Osteoblast (primary cell): ENCODE measurements around the gene NDST4. TPM values are rescaled to one million over a fixed set of nuclear protein-coding genes. Genes with fewer than 3 reads are reported as not detected.

Source experiments
- DNase-seq: peaks from one replicate; pipeline ENCODE4 v3.0.0; 2011; ENCODE audit warnings: low spot score, mixed read lengths; ENCODE audit not compliant: insufficient read length; ENCODE audit errors: missing footprints
- H2AFZ ChIP-seq: 2 replicates; pipeline ENCODE4 v1.6.0; 2011; ENCODE audit warnings: mild to moderate bottlenecking, low read length
- H3K27ac ChIP-seq: 2 replicates; pipeline ENCODE4 v1.5.1; 2011; ENCODE audit warnings: mild to moderate bottlenecking, low read depth, low read length, moderate library complexity
- H3K27me3 ChIP-seq: 2 replicates; pipeline ENCODE4 v1.6.0; 2012; ENCODE audit warnings: mild to moderate bottlenecking, control low read depth, inconsistent platforms, low read length, moderate library complexity; ENCODE audit not compliant: insufficient read depth
- H3K36me3 ChIP-seq: 2 replicates; pipeline ENCODE4 v1.5.1; 2011; ENCODE audit warnings: mild to moderate bottlenecking, low read length, control low read depth, moderate library complexity; ENCODE audit not compliant: insufficient read depth
- H3K4me1 ChIP-seq: 2 replicates; pipeline ENCODE4 v1.5.1; 2011; ENCODE audit warnings: mild to moderate bottlenecking, low read length, control low read depth, moderate library complexity; ENCODE audit not compliant: insufficient read depth
- H3K4me2 ChIP-seq: 2 replicates; pipeline ENCODE4 v1.6.0; 2011; ENCODE audit warnings: mild to moderate bottlenecking, low read length; ENCODE audit not compliant: insufficient read depth
- H3K4me3 ChIP-seq: fragments of 200-600 bp; sonication (generic); 3 replicates; pipeline ENCODE4 v1.5.1; 2012; ENCODE audit warnings: mild to moderate bottlenecking, low read length, inconsistent platforms; ENCODE audit not compliant: insufficient read depth
- H3K79me2 ChIP-seq: 2 replicates; pipeline ENCODE4 v1.6.0; 2012; ENCODE audit warnings: mild to moderate bottlenecking, low read length, control low read depth, inconsistent platforms; ENCODE audit not compliant: insufficient read depth
- H3K9me3 ChIP-seq: 2 replicates; pipeline ENCODE4 v1.5.1; 2011; ENCODE audit warnings: low read depth, low read length, control low read depth
- H4K20me1 ChIP-seq: 2 replicates; pipeline ENCODE4 v1.6.0; 2012; ENCODE audit warnings: mild to moderate bottlenecking, low read length, control low read depth; ENCODE audit not compliant: insufficient read depth
- total RNA-seq: library from RNA; depleted of rRNA; stranded (reverse); fragments of >200 nt; gene quantifications from 2 replicates; pipeline ENCODE4 v1.2.3, GENCODE V29; 2012
- TF ChIP-seq, protein P1 (sequence below): IDR thresholded peaks from 2 replicates; pipeline ENCODE4 v1.5.1; 2011; ENCODE audit warnings: mild to moderate bottlenecking, low read depth, low read length, moderate library complexity; ENCODE audit errors: extremely low read depth

Gene NDST4
- total RNA-seq, 1 donor: not detected

DNA sequence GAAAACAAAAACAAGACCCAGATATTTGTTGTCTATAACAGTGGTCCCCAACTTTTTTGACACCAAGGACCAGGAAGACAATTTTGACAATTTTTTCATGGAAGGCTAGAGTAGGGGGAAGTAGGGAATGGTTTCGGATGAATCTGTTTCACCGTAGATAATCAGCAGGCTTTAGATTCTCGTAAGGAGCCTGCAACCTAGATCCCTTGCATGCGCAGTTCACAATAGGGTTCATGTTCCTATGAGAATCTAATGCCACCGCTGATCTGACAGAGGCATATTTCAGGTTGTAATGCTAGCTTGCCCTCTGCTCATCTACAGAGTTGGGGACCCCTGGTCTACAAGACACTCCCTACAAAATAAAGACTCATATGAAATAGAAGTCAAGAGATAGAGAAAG is 229.8 kb downstream of the NDST4 start:
- no peaks in the 10 kb centered on the region for H3K36me3 ChIP-seq
- no peaks in the 10 kb centered on the region for H3K9me3 ChIP-seq
- H3K27ac ChIP-seq: no peak overlapping the region
- H3K4me3 ChIP-seq: no peak overlapping the region
- DNase-seq: no peak
- H3K79me2 ChIP-seq: no peaks in the 10 kb centered on the region
- no peaks in the 10 kb centered on the region for H3K27me3 ChIP-seq
- no peaks in the 10 kb centered on the region for H3K4me1 ChIP-seq
- TF ChIP-seq, protein P1, sequence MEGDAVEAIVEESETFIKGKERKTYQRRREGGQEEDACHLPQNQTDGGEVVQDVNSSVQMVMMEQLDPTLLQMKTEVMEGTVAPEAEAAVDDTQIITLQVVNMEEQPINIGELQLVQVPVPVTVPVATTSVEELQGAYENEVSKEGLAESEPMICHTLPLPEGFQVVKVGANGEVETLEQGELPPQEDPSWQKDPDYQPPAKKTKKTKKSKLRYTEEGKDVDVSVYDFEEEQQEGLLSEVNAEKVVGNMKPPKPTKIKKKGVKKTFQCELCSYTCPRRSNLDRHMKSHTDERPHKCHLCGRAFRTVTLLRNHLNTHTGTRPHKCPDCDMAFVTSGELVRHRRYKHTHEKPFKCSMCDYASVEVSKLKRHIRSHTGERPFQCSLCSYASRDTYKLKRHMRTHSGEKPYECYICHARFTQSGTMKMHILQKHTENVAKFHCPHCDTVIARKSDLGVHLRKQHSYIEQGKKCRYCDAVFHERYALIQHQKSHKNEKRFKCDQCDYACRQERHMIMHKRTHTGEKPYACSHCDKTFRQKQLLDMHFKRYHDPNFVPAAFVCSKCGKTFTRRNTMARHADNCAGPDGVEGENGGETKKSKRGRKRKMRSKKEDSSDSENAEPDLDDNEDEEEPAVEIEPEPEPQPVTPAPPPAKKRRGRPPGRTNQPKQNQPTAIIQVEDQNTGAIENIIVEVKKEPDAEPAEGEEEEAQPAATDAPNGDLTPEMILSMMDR: no peak
- no peak overlapping the region for H3K4me2 ChIP-seq
- H4K20me1 ChIP-seq: no peaks in the 10 kb centered on the region
- H2AFZ ChIP-seq: no peak overlapping the region

DNA sequence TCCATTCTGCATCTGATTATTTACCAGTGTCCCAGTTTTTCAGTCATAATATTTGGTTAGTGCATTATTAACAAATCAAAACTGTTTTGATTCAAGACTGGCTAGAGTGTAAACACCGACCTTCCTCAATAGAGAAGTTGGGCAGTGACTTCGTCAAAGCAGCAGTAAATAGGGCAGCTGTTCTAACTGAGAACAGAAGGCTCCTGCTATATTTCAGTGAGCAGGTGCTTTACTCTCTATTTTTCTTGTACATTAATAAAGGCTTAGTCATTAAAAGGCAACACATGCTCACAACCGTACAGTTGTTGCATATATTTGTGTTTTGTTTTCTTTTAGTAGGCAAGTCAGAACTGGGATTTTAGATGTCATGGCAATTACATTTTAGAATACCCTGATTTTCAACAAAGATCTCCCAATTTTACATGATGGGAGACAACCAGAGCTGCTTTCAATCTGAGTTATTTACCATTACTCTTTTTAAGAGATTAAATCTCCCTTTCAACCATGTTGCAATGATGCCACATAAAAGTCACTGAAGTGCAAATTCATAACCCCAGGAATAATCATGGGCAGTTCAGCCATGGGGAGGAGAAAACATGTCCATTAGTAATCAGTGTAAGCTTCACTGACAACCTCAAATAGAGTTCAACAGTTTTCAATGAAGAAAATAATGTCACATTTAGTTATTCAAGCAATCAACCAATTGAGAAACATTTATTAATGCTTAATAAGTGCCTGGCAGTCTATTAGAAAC is 233.3 kb downstream of the NDST4 start:
- Histone ChIP-seq H3K9me3 (peaks cover under 1% of the 10 kb centered on the region), H2AFZ (no peak overlapping the region), H3K79me2 (no peaks in the 10 kb centered on the region), H3K4me2 (no peak overlapping the region), H3K4me1 (no peaks in the 10 kb centered on the region), H4K20me1 (no peaks in the 10 kb centered on the region), H3K36me3 (no peaks in the 10 kb centered on the region), H3K27ac (no peak overlapping the region), H3K27me3 (no peaks in the 10 kb centered on the region), H3K4me3 (no peak overlapping the region)
- DNase-seq: no peak
- TF ChIP-seq, protein P1: no peak

DNA sequence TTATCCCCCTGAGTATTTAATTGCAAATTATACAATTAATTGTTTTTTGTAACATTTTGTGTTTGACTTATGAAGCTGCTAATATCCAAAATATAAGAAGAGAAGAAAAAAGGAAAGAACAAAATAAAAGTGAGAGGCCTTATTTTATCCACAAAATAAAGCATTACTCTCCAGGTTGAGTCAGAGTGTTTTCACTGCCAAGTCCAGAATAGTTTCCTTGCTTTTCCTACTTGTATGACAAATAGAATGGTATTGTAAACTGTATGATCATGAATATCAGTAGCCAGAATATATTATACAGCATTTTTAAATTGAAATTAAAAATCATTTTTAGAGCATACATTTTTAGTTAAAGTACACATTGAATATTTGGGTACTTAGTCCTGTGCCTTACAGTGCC is 237.8 kb downstream of the NDST4 start:
- no peaks in the 10 kb centered on the region for H3K79me2 ChIP-seq
- no peak overlapping the region for H3K4me3 ChIP-seq
- no peaks in the 10 kb centered on the region for H3K4me1 ChIP-seq
- no peaks in the 10 kb centered on the region for H3K27me3 ChIP-seq
- no peak overlapping the region for H3K4me2 ChIP-seq
- no peaks in the 10 kb centered on the region for H3K36me3 ChIP-seq
- TF ChIP-seq, protein P1: no peak
- no peak for DNase-seq
- H4K20me1 ChIP-seq: no peaks in the 10 kb centered on the region
- no peak overlapping the region for H3K27ac ChIP-seq
- no peak overlapping the region for H2AFZ ChIP-seq
- peaks cover 2% of the 10 kb centered on the region for H3K9me3 ChIP-seq

DNA sequence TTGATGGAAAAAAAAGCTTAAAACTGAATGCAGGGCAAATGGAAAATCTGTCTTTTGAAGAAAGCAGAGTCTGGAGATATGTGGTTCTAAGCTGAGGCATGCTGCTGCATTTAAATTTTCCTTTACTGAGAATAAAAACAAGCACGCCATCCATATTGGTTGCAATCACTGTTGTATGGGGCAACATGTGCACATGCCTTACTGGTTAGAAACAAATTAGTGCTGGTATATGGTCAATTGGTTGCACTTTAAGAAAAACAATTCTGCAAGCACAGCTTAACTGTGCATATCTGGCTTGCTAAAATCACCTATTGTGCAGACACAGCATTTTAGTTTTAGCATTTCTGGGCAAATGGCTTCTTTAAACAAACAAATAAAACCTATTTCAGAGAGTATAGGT is 239.1 kb downstream of the NDST4 start:
- peaks cover 2% of the 10 kb centered on the region for H3K9me3 ChIP-seq
- TF ChIP-seq, protein P1: no peak
- no peak overlapping the region for H3K4me3 ChIP-seq
- H3K27me3 ChIP-seq: no peaks in the 10 kb centered on the region
- no peak for DNase-seq
- H2AFZ ChIP-seq: no peak overlapping the region
- no peaks in the 10 kb centered on the region for H3K36me3 ChIP-seq
- no peaks in the 10 kb centered on the region for H4K20me1 ChIP-seq
- H3K4me1 ChIP-seq: no peaks in the 10 kb centered on the region
- no peaks in the 10 kb centered on the region for H3K79me2 ChIP-seq
- no peak overlapping the region for H3K27ac ChIP-seq
- no peak overlapping the region for H3K4me2 ChIP-seq
